Measurements from ENCODE around the gene UQCC3.

Gene UQCC3, protein sequence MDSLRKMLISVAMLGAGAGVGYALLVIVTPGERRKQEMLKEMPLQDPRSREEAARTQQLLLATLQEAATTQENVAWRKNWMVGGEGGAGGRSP

GRCh38 chr11:62671608-62672389 is at the start of gene UQCC3, which contains the start of gene LBHD1:
UQCC3 (plus strand) TSS chr11:62671673; CDS start chr11:62671746, 73 bp downstream.
LBHD1 (minus strand) TSS chr11:62672267; CDS start chr11:62670031, 2,236 bp downstream.
- TF ChIP-seq CTCF (IDR thresholded peaks at IDR 0.05; ENCODE audit: low read length): no peak
- TF ChIP-seq EZH2 (optimal IDR thresholded peaks at IDR 0.05; ENCODE audit: low read depth, low read length): no peak
- no peak for TF ChIP-seq EZH2phosphoT487 (IDR thresholded peaks at IDR 0.05; ENCODE audit: low read length)
- peaks cover 8% of the 10 kb centered on the region for H3K4me1 ChIP-seq (ENCODE audit: low read length)

GRCh38 chr11:62622476-62623089 is 48.9 kb upstream of the UQCC3 start:
- Histone ChIP-seq H3K36me3 (replicated peaks; ENCODE audit: insufficient read depth, low read length) (0 out of 2 replicates have a peak, but pooled peaks cover 4% of the 10 kb centered on the region), H3K79me2 (ENCODE audit: low read length) (peaks cover 14% of the 10 kb centered on the region), H3F3A (ENCODE audit: insufficient read depth, low read length) (peaks cover 25% of the 10 kb centered on the region), H3K27me3 (replicated peaks; ENCODE audit: insufficient read depth, low read length) (no peaks in the 10 kb centered on the region), H3K4me1 (ENCODE audit: low read length) (peaks cover 10% of the 10 kb centered on the region), H3K9me2 (replicated peaks; ENCODE audit: insufficient read depth, low read length) (no peaks in the 10 kb centered on the region), H3K27ac (ENCODE audit: low read length) (peak overlapping the region; percentile 59; the same call in 1 of the 2 replicates), H3K9me3 (replicated peaks; ENCODE audit: insufficient read depth, low read length) (no peaks in the 10 kb centered on the region), H4K20me1 (ENCODE audit: insufficient read depth, low read length) (no peaks in the 10 kb centered on the region), H3K9ac (ENCODE audit: low read length) (peak overlapping the region; percentile 11; the same call in 1 of the 2 replicates), H3K4me3 (ENCODE audit: low read length) (peak overlapping the region; percentile 9; the same call in 1 of the 2 replicates), H3K4me2 (ENCODE audit: low read depth, low read length) (peak overlapping the region; percentile 55; the same call in 1 of the 2 replicates), H2AFZ (ENCODE audit: low read length) (peak overlapping the region; percentile 20)
- DNase-seq: no peak
- no peak for TF ChIP-seq EZH2 (optimal IDR thresholded peaks at IDR 0.05; ENCODE audit: low read depth, low read length)
- TF ChIP-seq CTCF (IDR thresholded peaks at IDR 0.05; ENCODE audit: low read length): no peak
- no peak for TF ChIP-seq EZH2phosphoT487 (IDR thresholded peaks at IDR 0.05; ENCODE audit: low read length)

More at GRCh38 chr11:62671608-62672389, at the start of gene UQCC3, which contains the start of gene LBHD1:
- DNase-seq: peak; percentile 86
- peak within 1 kb of the TSS; percentile 87 for H2AFZ ChIP-seq (ENCODE audit: low read length)
- peak within 1 kb of the TSS; percentile 83 for H3K4me2 ChIP-seq (ENCODE audit: low read depth, low read length)
- H3K27me3 ChIP-seq (replicated peaks; ENCODE audit: insufficient read depth, low read length): no peaks in the 10 kb centered on the region
- H3K9ac ChIP-seq (ENCODE audit: low read length): peak within 1 kb of the TSS; percentile 89
- H3K9me2 ChIP-seq (replicated peaks; ENCODE audit: insufficient read depth, low read length): no peaks in the 10 kb centered on the region
- H3F3A ChIP-seq (ENCODE audit: insufficient read depth, low read length): peaks cover 42% of the 10 kb centered on the region
- peak within 1 kb of the TSS; percentile 65 for H3K27ac ChIP-seq (ENCODE audit: low read length)
- peaks cover 57% of the 10 kb centered on the region for H3K79me2 ChIP-seq (ENCODE audit: low read length)
- H4K20me1 ChIP-seq (ENCODE audit: insufficient read depth, low read length): no peaks in the 10 kb centered on the region
- H3K36me3 ChIP-seq (replicated peaks; ENCODE audit: insufficient read depth, low read length): no peaks in the 10 kb centered on the region; the same call in none of the 2 replicates
- peak within 1 kb of the TSS; percentile 98 for H3K4me3 ChIP-seq (ENCODE audit: low read length)
- no peaks in the 10 kb centered on the region for H3K9me3 ChIP-seq (replicated peaks; ENCODE audit: insufficient read depth, low read length)

DNA sequence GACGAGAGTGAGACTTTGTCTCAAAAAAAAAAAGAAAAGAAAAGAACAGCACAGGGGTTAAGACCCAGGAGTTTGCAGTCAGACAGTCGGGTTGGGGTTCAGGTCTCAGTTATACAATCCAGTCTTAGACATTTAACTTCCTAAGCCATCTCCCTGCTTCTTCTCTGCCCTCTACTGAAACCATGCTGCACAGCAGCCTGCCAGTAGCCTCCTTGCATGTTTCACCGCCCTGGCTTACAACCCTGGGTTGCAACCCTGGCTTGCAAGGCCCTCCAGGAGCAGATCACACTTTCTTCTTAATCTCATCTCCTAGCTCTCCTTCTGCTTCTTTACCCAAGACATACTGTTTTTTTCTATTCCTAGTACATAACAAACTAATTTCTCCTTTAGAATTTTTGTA is 43.8 kb upstream of the UQCC3 start:
- no peak overlapping the region for H3K4me3 ChIP-seq (ENCODE audit: low read length)
- H3K4me2 ChIP-seq (ENCODE audit: low read depth, low read length): no peak overlapping the region
- no peak overlapping the region for H2AFZ ChIP-seq (ENCODE audit: low read length)
- TF ChIP-seq CTCF (IDR thresholded peaks at IDR 0.05; ENCODE audit: low read length): no peak; the same call in 1 of the 2 replicates
- TF ChIP-seq EZH2 (optimal IDR thresholded peaks at IDR 0.05; ENCODE audit: low read depth, low read length): no peak
- TF ChIP-seq EZH2phosphoT487 (IDR thresholded peaks at IDR 0.05; ENCODE audit: low read length): no peak
- no peak overlapping the region for H3K27ac ChIP-seq (ENCODE audit: low read length)
- peaks cover 2% of the 10 kb centered on the region for H3K79me2 ChIP-seq (ENCODE audit: low read length)
- H3K9me2 ChIP-seq (replicated peaks; ENCODE audit: insufficient read depth, low read length): no peaks in the 10 kb centered on the region
- no peaks in the 10 kb centered on the region for H4K20me1 ChIP-seq (ENCODE audit: insufficient read depth, low read length)
- peaks cover 16% of the 10 kb centered on the region; the same call in 1 of the 2 replicates for H3K36me3 ChIP-seq (replicated peaks; ENCODE audit: insufficient read depth, low read length)
- no peaks in the 10 kb centered on the region for H3K9me3 ChIP-seq (replicated peaks; ENCODE audit: insufficient read depth, low read length)
- H3F3A ChIP-seq (ENCODE audit: insufficient read depth, low read length): peaks cover 7% of the 10 kb centered on the region
- no peak overlapping the region for H3K9ac ChIP-seq (ENCODE audit: low read length)
- H3K4me1 ChIP-seq (ENCODE audit: low read length): no peaks in the 10 kb centered on the region
- DNase-seq: no peak
- H3K27me3 ChIP-seq (replicated peaks; ENCODE audit: insufficient read depth, low read length): no peaks in the 10 kb centered on the region
